ENCODE data around the gene RFC1. TPM values are rescaled to one million over a fixed set of nuclear protein-coding genes. Genes with fewer than 3 reads are reported as not detected.
A peak's percentile ranks its signal among the peaks of the same experiment; 100 is the strongest.
"Not testable (repeated sequence)": the region's sequence is repeated elsewhere in the genome, so short reads cannot be mapped to it uniquely, and the experiment has no call there.

RFC1 gene
- polyA plus RNA-seq, 3 donors, result 8.7 to 15.0 (median 14.6) TPM

- Histone ChIP-seq H2AFZ (ENCODE audit: insufficient read depth, low read depth, low read length, poor library complexity, severe bottlenecking) (no peak overlapping the region), H3K4me1 (ENCODE audit: control insufficient read depth in 1 of 2, insufficient read depth in 2 of 2, low read length in 2 of 2) (peaks cover 12 to 17% of the 10 kb centered on the region in 2 donors), H3K4me3 (replicated peaks in 1 of 3; ENCODE audit: low read depth in 2 of 3, low read length in 3 of 3) (no peak overlapping the region), H4K20me1 (ENCODE audit: insufficient read depth, low read length) (no peaks in the 10 kb centered on the region), H3K9me3 (replicated peaks in 1 of 2; ENCODE audit: control insufficient read depth in 1 of 2, insufficient read depth in 1 of 2, low read length in 2 of 2) (no peaks in the 10 kb centered on the region), H3K79me2 (ENCODE audit: insufficient read depth, low read length) (peaks cover 84% of the 10 kb centered on the region), H3K4me2 (replicated peaks; ENCODE audit: extremely low read depth, low read length, poor library complexity, severe bottlenecking) (no peak overlapping the region), H3K27ac (ENCODE audit: low read depth in 1 of 2, low read length in 2 of 2) (no peak overlapping the region), H3K36me3 (replicated peaks in 1 of 2; ENCODE audit: control insufficient read depth in 1 of 2, insufficient read depth in 2 of 2, low read length in 2 of 2) (no peaks in the 10 kb centered on the region), H3K27me3 (ENCODE audit: control insufficient read depth in 2 of 2, insufficient read depth in 2 of 2, low read length in 2 of 2) (no peaks in the 10 kb centered on the region), H3K9ac (ENCODE audit: insufficient read depth, low read length, poor library complexity, severe bottlenecking) (no peak overlapping the region)
- peaks cover 3 to 9% of the 10 kb centered on the region in 2 donors for H3K36me3 Mint-ChIP-seq
- H3K4me3 Mint-ChIP-seq, result no peak overlapping the region
- DNase-seq, result no peak
- intact Hi-C loops (cut with micrococcal nuclease), result no loop called here
- H3K27me3 Mint-ChIP-seq (ENCODE audit: low read depth in 3 of 3), result peaks cover 0 to 2% (median 0%) of the 10 kb centered on the region in 3 donors
- H3K27ac Mint-ChIP-seq, result no peak overlapping the region
- no CpG with 5 or more reads among the region's 3 CpGs for WGBS (ENCODE audit: insufficient coverage)
- H3K9me3 Mint-ChIP-seq, result no peaks in the 10 kb centered on the region
- H3K4me1 Mint-ChIP-seq, result peaks cover 27% of the 10 kb centered on the region
- TF ChIP-seq, protein P1, sequence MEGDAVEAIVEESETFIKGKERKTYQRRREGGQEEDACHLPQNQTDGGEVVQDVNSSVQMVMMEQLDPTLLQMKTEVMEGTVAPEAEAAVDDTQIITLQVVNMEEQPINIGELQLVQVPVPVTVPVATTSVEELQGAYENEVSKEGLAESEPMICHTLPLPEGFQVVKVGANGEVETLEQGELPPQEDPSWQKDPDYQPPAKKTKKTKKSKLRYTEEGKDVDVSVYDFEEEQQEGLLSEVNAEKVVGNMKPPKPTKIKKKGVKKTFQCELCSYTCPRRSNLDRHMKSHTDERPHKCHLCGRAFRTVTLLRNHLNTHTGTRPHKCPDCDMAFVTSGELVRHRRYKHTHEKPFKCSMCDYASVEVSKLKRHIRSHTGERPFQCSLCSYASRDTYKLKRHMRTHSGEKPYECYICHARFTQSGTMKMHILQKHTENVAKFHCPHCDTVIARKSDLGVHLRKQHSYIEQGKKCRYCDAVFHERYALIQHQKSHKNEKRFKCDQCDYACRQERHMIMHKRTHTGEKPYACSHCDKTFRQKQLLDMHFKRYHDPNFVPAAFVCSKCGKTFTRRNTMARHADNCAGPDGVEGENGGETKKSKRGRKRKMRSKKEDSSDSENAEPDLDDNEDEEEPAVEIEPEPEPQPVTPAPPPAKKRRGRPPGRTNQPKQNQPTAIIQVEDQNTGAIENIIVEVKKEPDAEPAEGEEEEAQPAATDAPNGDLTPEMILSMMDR (IDR thresholded peaks at IDR 0.05), result no peak
These were observed 3.3 kb downstream of the RFC1 start for GRCh38 chr4:39362827-39363226.

DNA sequence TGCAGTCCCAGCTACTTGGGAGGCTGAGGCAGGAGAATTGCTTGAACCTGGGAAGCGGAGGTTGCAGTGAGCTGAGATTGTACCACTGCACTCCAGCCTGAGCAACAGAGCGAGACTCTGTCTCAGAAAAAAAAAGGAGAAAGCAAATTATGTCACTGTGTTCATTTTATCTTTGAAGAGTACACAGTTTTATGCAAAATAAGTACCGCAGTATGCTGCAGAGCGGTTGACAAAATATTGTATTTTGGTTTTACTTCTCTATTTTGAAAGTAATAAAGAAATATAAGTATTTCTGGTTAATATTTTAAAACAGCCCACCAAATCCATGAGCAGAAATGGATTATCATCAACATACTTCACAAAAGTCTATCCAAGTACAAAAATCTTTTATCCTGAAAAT lies 5.6 kb downstream of the RFC1 start:
- Mint-ChIP-seq H3K4me1 (peaks cover 34% of the 10 kb centered on the region), H3K27ac (peak overlapping the region in 1 of 7 donors; percentile 21)
- H4K20me1 ChIP-seq (ENCODE audit: insufficient read depth, low read length); H3K27me3 ChIP-seq (ENCODE audit: control insufficient read depth in 2 of 2, insufficient read depth in 2 of 2, low read length in 2 of 2); H2AFZ ChIP-seq (ENCODE audit: insufficient read depth, low read depth, low read length, poor library complexity, severe bottlenecking); H3K9me3 Mint-ChIP-seq; H3K4me3 ChIP-seq (replicated peaks in 1 of 3; ENCODE audit: low read depth in 2 of 3, low read length in 3 of 3); H3K4me2 ChIP-seq (replicated peaks; ENCODE audit: extremely low read depth, low read length, poor library complexity, severe bottlenecking); H3K36me3 ChIP-seq (replicated peaks in 1 of 2; ENCODE audit: control insufficient read depth in 1 of 2, insufficient read depth in 2 of 2, low read length in 2 of 2); DNase-seq; H3K4me3 Mint-ChIP-seq; H3K9me3 ChIP-seq (replicated peaks in 1 of 2; ENCODE audit: control insufficient read depth in 1 of 2, insufficient read depth in 1 of 2, low read length in 2 of 2); H3K9ac ChIP-seq (ENCODE audit: insufficient read depth, low read length, poor library complexity, severe bottlenecking); H3K27me3 Mint-ChIP-seq (ENCODE audit: low read depth in 3 of 3); H3K36me3 Mint-ChIP-seq; intact Hi-C loops (cut with micrococcal nuclease); H3K27ac ChIP-seq (ENCODE audit: low read depth in 1 of 2, low read length in 2 of 2): not testable (repeated sequence)
- H3K79me2 ChIP-seq (ENCODE audit: insufficient read depth, low read length), result peaks cover 99% of the 10 kb centered on the region
- peaks cover 11 to 20% of the 10 kb centered on the region in 2 donors for H3K4me1 ChIP-seq (ENCODE audit: control insufficient read depth in 1 of 2, insufficient read depth in 2 of 2, low read length in 2 of 2)
- WGBS (ENCODE audit: insufficient coverage), result 100% methylated on average over 1 of the region's 4 CpGs

All from CD14-positive monocyte (primary cell).